ENCODE data around the gene UBE2E1.
"Not testable (repeated sequence)": the region's sequence is repeated elsewhere in the genome, so short reads cannot be mapped to it uniquely, and the experiment has no call there.

UBE2E1 gene

GRCh38 chr3:23870663-23871043 lies 64.9 kb downstream of the UBE2E1 start:
- not testable (repeated sequence) for H3K36me3 Mint-ChIP-seq (ENCODE audit: insufficient read depth); ATAC-seq (replicated peaks; ENCODE audit: extremely low read depth, poor library complexity, severe bottlenecking); H3K9me3 Mint-ChIP-seq; H3K27me3 Mint-ChIP-seq; DNase-seq (ENCODE audit: low spot score in 2 of 2); H3K4me3 Mint-ChIP-seq; H3K27ac Mint-ChIP-seq (ENCODE audit: low read depth)
- H3K4me1 Mint-ChIP-seq: peaks cover 14% of the 10 kb centered on the region

- ATAC-seq (replicated peaks; ENCODE audit: extremely low read depth, poor library complexity, severe bottlenecking); H3K27me3 Mint-ChIP-seq; H3K9me3 Mint-ChIP-seq; H3K36me3 Mint-ChIP-seq (ENCODE audit: insufficient read depth); H3K27ac Mint-ChIP-seq (ENCODE audit: low read depth); H3K4me3 Mint-ChIP-seq; DNase-seq (ENCODE audit: low spot score in 2 of 2): not testable (repeated sequence)
- H3K4me1 Mint-ChIP-seq: peaks cover 14% of the 10 kb centered on the region
These were observed 65.6 kb downstream of the UBE2E1 start for GRCh38 chr3:23871361-23871760.

- H3K4me3 Mint-ChIP-seq: no peak overlapping the region
- H3K36me3 Mint-ChIP-seq (ENCODE audit: insufficient read depth): peaks cover under 1% of the 10 kb centered on the region
- ATAC-seq (replicated peaks; ENCODE audit: extremely low read depth, poor library complexity, severe bottlenecking) (no peak), DNase-seq (ENCODE audit: low spot score in 2 of 2) (no peak)
- H3K27ac Mint-ChIP-seq (ENCODE audit: low read depth): no peak overlapping the region
- peaks cover 17% of the 10 kb centered on the region for H3K4me1 Mint-ChIP-seq
- H3K9me3 Mint-ChIP-seq: no peaks in the 10 kb centered on the region
- H3K27me3 Mint-ChIP-seq: no peaks in the 10 kb centered on the region
These were observed 66.6 kb downstream of the UBE2E1 start for GRCh38 chr3:23872330-23872729.

- no peak overlapping the region for H3K27ac Mint-ChIP-seq (ENCODE audit: low read depth)
- H3K4me3 Mint-ChIP-seq: no peak overlapping the region
- H3K9me3 Mint-ChIP-seq: no peaks in the 10 kb centered on the region
- no peaks in the 10 kb centered on the region for H3K27me3 Mint-ChIP-seq
- no peak for DNase-seq (ENCODE audit: low spot score in 2 of 2)
- peaks cover 2% of the 10 kb centered on the region for H3K36me3 Mint-ChIP-seq (ENCODE audit: insufficient read depth)
- peaks cover 23% of the 10 kb centered on the region for H3K4me1 Mint-ChIP-seq
- no peak for ATAC-seq (replicated peaks; ENCODE audit: extremely low read depth, poor library complexity, severe bottlenecking)
These were observed 68.2 kb downstream of the UBE2E1 start for GRCh38 chr3:23873941-23874340.

- ATAC-seq (replicated peaks; ENCODE audit: extremely low read depth, poor library complexity, severe bottlenecking): no peak
These were observed 68.8 kb downstream of the UBE2E1 start for GRCh38 chr3:23874359-23875112.

DNA sequence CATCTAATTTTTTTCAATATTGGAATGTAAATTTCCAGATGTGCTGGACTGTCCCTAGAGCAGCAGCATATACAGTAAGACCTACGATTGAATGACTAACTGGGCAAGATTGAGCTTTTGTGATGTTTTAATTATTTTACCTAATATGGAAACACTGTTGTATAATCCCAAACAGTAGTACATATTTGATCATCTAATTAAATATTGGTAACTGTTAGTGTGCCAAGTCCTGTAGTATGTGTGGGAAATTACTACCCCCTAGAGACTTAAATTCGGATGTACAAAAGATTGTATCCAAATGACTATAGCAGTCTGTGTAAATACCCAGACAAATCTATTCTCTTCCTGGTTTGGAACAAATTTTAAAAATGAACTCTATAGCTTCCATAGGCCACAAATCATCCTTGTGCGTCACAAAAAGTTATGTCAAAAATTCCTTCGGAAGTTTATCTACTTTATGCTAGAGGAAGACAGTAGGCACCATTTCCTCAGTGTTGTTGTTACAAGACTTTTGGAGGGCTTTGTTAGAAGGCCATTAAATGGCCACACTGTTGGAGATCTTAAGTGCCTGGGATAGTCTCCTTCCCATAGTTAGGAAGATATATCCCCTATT lies 69.5 kb downstream of the UBE2E1 start:
- no peak for DNase-seq (ENCODE audit: low spot score in 2 of 2)
- Mint-ChIP-seq H3K4me3 (no peak overlapping the region), H3K9me3 (no peaks in the 10 kb centered on the region), H3K36me3 (ENCODE audit: insufficient read depth) (peaks cover 2% of the 10 kb centered on the region), H3K4me1 (peaks cover 23% of the 10 kb centered on the region), H3K27ac (ENCODE audit: low read depth) (no peak overlapping the region), H3K27me3 (no peaks in the 10 kb centered on the region)
- ATAC-seq (replicated peaks; ENCODE audit: extremely low read depth, poor library complexity, severe bottlenecking): no peak

More at GRCh38 chr3:23874359-23875112, 68.8 kb downstream of the UBE2E1 start:
- no peak overlapping the region for H3K4me3 Mint-ChIP-seq
- H3K4me1 Mint-ChIP-seq: peaks cover 23% of the 10 kb centered on the region
- DNase-seq (ENCODE audit: low spot score in 2 of 2): no peak
- no peaks in the 10 kb centered on the region for H3K9me3 Mint-ChIP-seq
- no peaks in the 10 kb centered on the region for H3K27me3 Mint-ChIP-seq
- H3K27ac Mint-ChIP-seq (ENCODE audit: low read depth): no peak overlapping the region
- peaks cover 2% of the 10 kb centered on the region for H3K36me3 Mint-ChIP-seq (ENCODE audit: insufficient read depth)

DNA sequence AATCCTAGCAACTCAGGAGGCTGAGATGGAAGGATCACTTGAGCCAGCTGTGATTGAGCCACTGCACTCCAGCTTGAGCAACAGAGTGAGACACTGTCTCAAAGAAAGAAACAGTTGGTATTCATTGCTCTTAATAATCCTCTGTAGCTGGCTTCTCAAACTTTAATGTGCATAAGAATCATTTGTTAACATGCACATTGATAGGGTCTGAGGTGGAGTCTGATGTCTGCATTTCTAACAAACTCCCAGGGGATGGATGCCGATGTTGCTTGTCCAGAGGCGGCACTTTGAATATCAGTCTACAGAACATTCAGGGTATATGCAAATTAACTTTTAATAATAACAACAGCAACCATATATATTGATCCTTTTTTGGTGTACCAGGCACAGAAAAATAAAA lies 71.2 kb downstream of the UBE2E1 start:
- Mint-ChIP-seq H3K9me3 (no peaks in the 10 kb centered on the region), H3K4me3 (no peak overlapping the region), H3K36me3 (ENCODE audit: insufficient read depth) (peaks cover 2% of the 10 kb centered on the region), H3K27me3 (no peaks in the 10 kb centered on the region), H3K4me1 (peaks cover 23% of the 10 kb centered on the region), H3K27ac (ENCODE audit: low read depth) (no peak overlapping the region)
- ATAC-seq (replicated peaks; ENCODE audit: extremely low read depth, poor library complexity, severe bottlenecking) (no peak), DNase-seq (ENCODE audit: low spot score in 2 of 2) (no peak)

- no peak overlapping the region for H3K27ac Mint-ChIP-seq (ENCODE audit: low read depth)
- H3K36me3 Mint-ChIP-seq (ENCODE audit: insufficient read depth): peaks cover 2% of the 10 kb centered on the region
- peaks cover 23% of the 10 kb centered on the region for H3K4me1 Mint-ChIP-seq
- DNase-seq (ENCODE audit: low spot score in 2 of 2) (no peak), ATAC-seq (replicated peaks; ENCODE audit: extremely low read depth, poor library complexity, severe bottlenecking) (no peak)
- H3K27me3 Mint-ChIP-seq: no peaks in the 10 kb centered on the region
- H3K9me3 Mint-ChIP-seq: no peaks in the 10 kb centered on the region
- no peak overlapping the region for H3K4me3 Mint-ChIP-seq
These were observed 71.7 kb downstream of the UBE2E1 start for GRCh38 chr3:23877329-23877980.

DNA sequence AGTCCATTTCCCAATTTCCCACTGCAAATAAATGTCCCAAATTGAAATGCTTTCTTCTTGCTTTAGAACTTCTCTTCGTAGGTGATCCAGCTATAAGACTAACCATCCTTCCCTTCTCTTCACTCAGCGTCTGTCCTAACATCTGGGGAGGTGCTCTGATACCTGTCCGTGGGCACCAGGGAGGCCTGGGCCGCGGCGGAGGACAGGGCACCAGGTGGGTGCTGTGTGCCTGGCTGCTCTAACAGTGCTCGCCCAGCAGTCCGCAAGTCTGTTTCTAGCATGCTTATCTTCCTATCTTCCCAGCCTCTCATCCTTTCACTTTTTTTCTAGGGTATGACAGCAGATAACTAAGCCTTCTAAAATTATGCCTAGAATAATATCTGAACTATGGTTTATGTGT lies 73.7 kb downstream of the UBE2E1 start:
- H3K9me3 Mint-ChIP-seq: no peaks in the 10 kb centered on the region
- H3K36me3 Mint-ChIP-seq (ENCODE audit: insufficient read depth): peaks cover 2% of the 10 kb centered on the region
- H3K4me3 Mint-ChIP-seq: no peak overlapping the region
- no peak for ATAC-seq (replicated peaks; ENCODE audit: extremely low read depth, poor library complexity, severe bottlenecking)
- peaks cover 23% of the 10 kb centered on the region for H3K4me1 Mint-ChIP-seq
- no peaks in the 10 kb centered on the region for H3K27me3 Mint-ChIP-seq
- DNase-seq (ENCODE audit: low spot score in 2 of 2): no peak
- H3K27ac Mint-ChIP-seq (ENCODE audit: low read depth): peak overlapping the region; percentile 54

- ATAC-seq (replicated peaks; ENCODE audit: extremely low read depth, poor library complexity, severe bottlenecking) (no peak), DNase-seq (ENCODE audit: low spot score in 2 of 2) (no peak)
- H3K9me3 Mint-ChIP-seq: no peaks in the 10 kb centered on the region
- no peak overlapping the region for H3K4me3 Mint-ChIP-seq
- H3K27me3 Mint-ChIP-seq: no peaks in the 10 kb centered on the region
- peaks cover 2% of the 10 kb centered on the region for H3K36me3 Mint-ChIP-seq (ENCODE audit: insufficient read depth)
- H3K27ac Mint-ChIP-seq (ENCODE audit: low read depth): peak overlapping the region; percentile 25
- H3K4me1 Mint-ChIP-seq: peaks cover 21% of the 10 kb centered on the region
These were observed 75.1 kb downstream of the UBE2E1 start for GRCh38 chr3:23880703-23881339.

DNA sequence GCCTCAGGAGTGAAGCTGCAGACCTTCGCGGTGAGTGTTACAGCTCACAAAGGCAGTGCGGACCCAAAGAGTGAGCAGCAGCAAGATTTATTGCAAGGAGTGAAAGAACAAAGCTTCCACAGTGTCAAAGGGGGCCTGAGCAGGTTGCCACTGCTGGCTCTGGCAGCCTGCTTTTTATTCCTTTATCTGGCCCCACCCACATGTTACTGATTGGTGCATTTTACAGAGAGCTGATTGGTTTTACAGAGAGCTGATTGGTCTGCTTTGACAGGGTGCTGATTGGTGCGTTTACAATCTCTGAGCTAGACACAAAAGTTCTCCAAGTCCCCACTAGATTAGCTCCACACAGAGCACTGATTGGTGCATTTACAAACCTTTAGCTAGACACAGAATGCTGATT lies 76.2 kb downstream of the UBE2E1 start:
- not testable (repeated sequence) for ATAC-seq (replicated peaks; ENCODE audit: extremely low read depth, poor library complexity, severe bottlenecking); H3K36me3 Mint-ChIP-seq (ENCODE audit: insufficient read depth); H3K27me3 Mint-ChIP-seq; H3K9me3 Mint-ChIP-seq; DNase-seq (ENCODE audit: low spot score in 2 of 2); H3K27ac Mint-ChIP-seq (ENCODE audit: low read depth)
- Mint-ChIP-seq H3K4me1 (peaks cover 18% of the 10 kb centered on the region), H3K4me3 (peak overlapping the region; percentile 9)

DNA sequence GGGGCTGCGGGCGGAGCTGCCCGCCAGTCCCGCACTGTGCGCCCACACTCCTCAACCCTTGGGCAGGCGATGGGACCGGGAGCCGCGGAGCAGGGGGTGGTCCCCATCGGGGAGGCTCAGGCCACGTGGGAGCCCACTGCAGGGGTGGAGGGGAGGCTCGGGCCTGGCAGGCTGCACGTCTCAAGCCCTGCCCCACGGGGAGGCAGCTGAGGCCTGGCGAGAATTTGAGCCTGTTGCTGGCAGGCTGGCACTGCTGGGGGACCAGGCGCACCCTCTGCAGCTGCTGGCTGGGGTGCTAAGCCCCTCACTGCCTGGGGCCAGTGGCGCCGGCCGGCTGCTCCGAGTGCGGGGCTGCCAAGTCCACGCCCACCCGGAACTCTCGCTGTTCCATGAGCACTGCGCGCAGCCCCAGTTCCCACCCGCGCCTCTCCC lies 76.7 kb downstream of the UBE2E1 start:
- H3K4me3 Mint-ChIP-seq: no peak overlapping the region
- H3K9me3 Mint-ChIP-seq: no peaks in the 10 kb centered on the region
- no peak for DNase-seq (ENCODE audit: low spot score in 2 of 2)
- H3K4me1 Mint-ChIP-seq: peaks cover 15% of the 10 kb centered on the region
- no peak overlapping the region for H3K27ac Mint-ChIP-seq (ENCODE audit: low read depth)
- peaks cover 2% of the 10 kb centered on the region for H3K36me3 Mint-ChIP-seq (ENCODE audit: insufficient read depth)
- H3K27me3 Mint-ChIP-seq: no peaks in the 10 kb centered on the region
- no peak for ATAC-seq (replicated peaks; ENCODE audit: extremely low read depth, poor library complexity, severe bottlenecking)
